Activated CD4-positive, alpha-beta T cell treated with anti-CD3 and anti-CD28 coated beads, Interleukin-2, amount 50 U/mL, for 4 hours (primary cell): ENCODE measurements around the gene SNX32.

Source experiments
- DNase-seq, 2 experiments: peaks; one replicate each; pipeline ENCODE4 v3.0.0-alpha.2; 2020

SNX32 gene

DNA sequence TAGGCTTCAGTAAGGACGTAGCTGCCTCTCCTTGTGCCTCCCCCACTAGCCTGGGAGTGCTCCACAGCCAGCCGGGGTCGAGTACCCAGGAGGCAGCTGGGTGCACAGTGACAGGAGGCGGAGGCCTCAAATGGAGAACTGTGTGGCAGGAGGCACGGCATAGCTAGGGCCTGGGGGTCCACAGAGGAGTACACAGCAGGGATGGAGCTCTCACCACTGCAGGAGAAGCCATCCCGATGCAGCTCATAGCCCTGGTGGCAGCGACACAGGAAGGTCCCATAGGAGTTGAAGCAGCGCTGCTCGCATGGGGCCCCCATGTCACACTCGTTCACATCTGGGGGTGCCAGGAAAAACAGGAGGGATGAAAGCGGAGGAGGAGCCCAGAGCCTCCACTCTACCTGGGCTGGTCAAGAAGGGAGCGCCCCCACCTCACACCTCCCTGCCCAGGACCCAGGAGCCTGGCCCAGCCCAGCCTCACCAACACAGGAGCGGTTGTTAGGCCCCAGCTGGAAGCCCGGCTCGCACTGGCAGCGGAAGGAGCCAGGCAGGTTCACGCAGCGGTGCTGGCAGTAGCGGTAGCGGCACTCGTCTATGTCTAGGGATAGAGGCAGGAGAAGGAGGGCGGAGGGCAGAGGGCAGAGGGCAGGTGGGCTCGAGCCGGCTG, 36.0 kb downstream of the SNX32 start:
- no peak for DNase-seq

DNA sequence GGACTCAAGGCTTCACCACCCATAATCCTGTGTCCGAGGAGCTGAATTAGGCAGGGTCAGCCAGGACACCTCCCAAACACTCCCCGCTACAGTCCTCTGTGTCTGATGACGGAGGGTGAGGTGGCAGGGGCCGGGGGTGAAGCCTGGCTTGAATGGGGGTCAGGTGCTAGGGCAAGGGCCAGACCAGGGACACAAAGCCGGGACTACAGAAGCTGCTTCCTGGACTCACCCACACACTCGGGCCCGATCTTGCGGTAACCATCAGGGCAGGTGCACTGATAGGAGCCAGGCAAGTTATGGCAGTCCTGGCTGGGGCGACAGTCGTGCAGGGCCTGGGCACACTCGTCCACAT, 36.5 kb downstream of the SNX32 start:
- no peak for DNase-seq

DNA sequence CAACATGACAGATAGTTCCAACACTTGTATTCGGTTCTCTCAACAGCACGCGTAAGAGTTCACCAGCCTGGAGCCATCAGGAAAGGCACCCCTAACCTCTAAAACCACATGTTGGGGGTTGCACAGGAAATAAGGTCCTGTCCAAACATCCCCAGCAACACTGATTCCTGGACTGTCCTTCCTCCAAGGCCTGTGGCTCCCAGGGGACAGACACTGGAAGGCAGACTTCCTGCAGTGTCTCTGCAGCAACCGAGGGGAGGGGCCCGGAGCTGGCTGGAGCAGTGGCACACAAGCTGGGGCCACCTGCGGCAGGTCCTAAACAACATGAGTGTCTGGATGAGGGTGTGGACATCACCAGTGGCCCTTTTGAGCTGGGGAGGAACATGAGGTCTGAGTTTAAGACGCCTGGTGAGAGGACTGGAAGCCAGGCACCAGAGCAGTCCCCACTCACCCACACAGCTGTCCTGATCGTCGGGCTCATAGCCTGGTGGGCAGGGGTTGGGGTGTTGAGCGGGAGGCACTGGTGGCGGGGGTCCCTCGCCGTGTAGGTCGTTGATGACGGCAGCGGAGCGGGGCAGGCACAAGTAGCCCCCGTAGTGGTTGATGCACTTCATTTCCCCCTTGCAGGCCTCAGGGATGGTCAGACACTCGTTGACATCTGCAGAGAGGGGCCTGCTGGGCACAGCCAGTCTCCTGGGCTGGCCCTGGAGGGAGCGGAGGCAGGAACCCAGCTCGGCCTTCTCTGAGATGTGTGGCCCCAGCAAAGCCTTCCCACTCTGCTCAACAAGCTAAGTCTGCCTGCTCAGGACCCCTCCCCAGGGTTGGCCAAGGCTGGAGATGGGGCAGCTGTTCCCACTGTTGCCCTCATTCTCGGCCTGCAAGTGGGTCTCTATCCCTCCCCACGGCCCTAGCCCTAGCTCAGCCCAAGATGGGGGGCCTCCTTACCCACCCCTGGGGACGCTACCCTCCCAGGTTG, 37.2 kb downstream of the SNX32 start:
- no peak for DNase-seq

DNA sequence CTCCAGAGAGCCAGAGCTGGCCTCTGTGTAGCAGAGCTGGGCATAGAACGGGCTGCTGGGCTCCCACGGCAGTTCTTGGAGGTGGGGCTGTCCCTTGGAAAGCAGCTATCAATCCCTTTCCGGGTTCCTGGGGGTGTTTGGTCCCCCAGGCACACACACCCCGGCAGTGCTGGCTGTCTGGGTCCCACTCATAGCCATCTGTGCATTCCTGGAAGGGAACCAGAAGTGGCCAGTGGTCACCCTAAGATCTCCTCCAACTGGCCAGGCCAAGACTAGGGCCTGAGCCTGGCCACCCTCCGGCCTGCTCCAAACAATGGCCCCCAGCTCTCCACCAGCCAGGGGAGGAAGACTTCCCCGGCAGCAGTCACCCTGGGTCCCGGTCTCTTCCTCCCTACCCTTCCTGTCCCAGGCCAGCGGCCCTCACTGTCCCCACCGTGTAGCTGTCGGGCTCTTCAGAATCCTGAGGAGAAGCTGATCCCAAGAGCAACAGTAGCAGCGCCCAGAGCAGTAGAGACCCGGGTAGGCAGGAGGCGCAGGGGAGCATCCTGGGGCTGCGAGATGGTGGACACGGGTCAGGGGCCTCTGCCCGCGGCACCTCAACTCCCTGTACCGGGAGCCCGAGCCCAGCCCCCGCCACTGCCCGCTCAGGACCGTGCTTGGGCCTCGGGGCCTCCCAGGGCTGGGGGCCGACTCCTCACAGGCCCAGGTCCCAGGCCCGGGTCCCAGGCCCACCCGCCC, 38.2 kb downstream of the SNX32 start:
- no peak for DNase-seq

DNA sequence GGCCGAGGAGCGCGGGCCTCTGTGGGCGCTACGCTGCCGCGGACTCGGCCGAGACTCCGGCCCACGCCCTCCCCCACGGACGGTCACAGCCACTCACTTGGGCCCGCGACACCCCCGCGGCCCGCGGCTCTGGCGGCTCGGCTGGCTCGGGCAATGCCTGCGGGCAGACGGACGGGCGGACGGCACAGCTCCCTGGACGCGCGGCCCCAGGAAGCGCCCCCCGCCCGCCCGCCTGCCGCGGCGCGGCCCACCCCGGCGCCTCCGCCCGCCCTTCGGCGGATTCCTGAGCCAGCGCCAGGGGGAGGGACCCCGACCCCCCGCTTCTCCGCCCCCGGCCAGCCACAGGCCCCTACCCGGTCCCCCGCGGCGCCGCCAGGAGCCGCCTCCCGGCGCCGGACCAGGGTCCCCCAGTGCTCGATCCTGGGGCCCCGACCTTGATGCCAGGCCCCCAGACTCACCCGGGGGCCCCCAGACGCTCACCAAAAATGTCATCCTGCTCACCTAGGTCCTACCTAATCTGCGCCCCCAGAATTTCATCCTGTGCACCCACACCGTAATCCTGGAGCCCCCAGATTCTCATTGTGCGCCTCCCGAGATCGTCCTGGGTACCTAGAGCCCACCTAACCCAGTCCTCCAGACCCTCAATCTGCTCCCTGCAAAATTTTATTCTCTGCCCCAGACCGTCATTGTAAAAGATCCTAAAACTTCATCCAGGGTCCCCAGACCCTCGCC, 39.0 kb downstream of the SNX32 start, which contains the start of gene EFEMP2:
Gene EFEMP2, minus strand, starts transcription at position 215 of the 732 bp plus-strand sequence. CDS start 446 bp downstream, outside the sequence.
- DNase-seq, result no peak

DNA sequence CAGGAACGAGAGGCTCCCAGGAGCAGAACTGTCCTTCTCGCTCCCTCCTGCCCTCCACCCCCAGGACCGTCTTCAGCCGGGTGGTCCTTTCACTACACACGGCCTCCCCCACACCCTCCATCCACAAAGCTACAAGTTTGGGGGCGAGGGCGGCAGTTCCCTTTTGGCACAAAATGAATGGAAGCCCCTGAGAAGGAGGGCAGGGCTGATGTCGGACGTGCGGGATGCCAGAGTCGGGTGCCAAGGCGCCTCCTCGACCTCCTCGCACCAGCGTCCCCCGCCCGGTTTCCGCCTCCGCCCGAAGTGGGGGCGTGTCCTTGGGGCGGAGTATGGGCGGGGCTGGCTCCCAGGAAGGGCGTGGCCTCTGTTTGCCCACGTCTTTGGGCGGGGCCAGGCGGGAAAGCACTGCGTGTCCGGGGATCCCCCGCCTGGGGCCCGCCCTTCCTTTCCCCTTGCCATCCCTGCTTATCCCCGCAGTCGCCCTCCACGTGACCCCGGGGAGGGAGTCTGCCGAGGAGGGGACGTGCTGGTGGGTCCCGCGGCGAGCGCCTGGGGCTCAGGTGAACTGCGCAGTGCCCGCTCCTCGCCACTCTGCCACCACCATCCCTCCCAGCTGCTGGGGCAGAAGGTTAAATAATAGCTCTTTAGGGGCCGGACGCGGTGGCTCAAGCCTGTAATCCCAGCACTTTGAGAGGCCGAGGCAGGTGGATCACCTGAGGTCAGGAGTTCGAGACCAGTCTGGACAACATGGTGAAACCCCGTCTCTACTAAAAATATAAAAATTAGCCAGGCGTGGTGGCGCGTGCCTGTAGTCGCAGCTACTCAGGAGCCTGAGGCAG, 39.8 kb downstream of the SNX32 start:
- DNase-seq, result peak; percentile 92 to 95

DNA sequence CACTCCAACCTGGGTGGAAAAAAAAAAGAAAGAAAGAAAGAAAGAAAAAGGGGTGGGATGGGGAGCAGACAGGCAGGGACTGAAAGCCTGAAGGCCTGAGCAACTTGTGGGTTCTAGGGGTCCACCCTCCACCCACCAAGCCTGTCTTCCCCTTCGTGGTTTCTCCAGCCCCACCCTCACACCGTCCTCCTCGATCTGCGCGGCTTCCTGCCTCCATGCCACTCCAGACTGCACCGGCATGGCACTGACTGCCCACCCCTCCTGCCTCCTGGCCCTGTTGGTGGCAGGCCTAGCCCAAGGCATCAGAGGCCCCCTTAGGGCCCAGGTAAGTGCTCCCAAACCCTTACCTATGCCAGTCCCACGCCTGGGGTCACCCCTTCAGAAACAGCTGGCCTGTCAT, 45.9 kb downstream of the SNX32 start, which contains the start of gene CTSW:
Gene CTSW, plus strand, starts transcription at position 221 of the 400 bp plus-strand sequence. Its CDS starts 18 bp downstream, at position 239.
- DNase-seq, result no peak

DNA sequence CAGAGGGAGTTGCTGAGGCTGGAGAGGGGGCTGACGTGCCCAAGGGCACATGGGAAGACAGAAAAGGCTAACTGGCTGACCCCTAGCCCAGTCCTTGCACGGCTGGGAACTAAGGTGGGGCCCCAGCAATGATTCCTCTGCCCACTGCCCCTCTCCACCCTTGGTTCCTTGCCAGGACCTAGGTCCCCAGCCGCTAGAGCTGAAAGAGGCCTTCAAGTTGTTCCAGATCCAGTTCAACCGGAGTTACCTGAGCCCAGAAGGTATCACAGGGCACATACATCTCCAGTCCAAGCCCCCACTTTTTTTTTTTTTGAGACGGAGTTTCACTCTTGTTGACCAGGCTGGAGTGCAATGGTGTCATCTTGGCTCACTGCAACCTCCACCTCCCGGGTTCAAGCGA, 46.3 kb downstream of the SNX32 start:
- no peak for DNase-seq

DNA sequence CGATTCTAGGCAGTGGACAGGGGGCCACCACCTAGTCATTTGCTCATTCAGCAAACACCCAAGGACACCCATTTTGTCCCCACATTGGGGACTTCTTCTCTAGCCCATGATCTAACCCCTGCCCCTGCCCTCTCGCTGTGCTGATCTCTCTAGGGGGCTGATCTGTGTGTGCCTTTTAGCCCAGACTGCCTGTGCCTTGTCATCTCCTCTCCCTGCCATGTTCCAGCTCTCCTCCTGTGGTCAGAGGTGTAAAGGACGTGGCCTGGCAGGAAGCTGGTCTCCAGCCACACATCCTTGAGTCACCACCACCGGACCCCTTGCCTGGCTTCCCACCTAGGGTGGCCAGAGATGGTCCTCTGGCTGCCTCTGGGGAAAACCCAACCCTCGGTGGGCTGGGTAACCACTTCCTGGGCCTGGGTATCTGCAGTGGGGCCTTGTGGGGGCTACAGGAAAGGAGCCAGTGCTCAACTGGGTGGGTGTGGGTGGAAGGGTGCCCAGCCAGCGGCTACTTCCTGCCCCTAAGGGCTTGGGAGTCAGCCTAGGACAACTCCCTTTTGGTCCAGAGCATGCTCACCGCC, 47.2 kb downstream of the SNX32 start:
- no peak for DNase-seq

DNA sequence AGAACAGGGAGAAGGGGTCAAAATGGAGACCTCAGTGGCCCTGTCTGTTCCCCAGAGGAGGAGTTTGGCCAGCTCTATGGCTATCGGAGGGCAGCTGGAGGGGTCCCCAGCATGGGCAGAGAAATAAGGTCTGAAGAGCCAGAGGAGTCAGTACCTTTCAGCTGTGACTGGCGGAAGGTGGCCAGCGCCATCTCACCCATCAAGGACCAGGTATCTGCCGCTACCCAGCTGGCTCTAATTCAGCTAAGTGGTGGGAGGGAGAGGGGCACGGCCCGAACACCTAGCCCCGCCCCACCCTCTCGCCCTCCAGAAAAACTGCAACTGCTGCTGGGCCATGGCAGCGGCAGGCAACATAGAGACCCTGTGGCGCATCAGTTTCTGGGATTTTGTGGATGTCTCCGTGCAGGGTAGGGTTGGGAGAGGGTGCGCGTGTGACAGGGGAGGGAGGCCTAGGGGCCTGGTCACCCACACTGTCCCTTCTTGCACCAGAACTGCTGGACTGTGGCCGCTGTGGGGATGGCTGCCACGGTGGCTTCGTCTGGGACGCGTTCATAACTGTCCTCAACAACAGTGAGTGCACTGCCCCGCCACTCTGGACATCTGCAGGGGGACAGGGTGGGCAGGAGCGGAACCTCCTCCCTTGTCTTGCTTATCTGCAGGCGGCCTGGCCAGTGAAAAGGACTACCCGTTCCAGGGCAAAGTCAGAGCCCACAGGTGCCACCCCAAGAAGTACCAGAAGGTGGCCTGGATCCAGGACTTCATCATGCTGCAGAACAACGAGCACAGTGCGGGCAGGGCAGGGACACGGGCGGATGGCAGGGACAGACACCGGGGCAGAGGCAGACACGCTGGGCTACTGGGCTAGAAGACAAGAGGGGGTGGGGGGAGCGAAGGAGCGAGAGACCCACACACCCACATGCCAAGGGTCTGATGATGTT, 48.6 kb downstream of the SNX32 start:
- no peak for DNase-seq

DNA sequence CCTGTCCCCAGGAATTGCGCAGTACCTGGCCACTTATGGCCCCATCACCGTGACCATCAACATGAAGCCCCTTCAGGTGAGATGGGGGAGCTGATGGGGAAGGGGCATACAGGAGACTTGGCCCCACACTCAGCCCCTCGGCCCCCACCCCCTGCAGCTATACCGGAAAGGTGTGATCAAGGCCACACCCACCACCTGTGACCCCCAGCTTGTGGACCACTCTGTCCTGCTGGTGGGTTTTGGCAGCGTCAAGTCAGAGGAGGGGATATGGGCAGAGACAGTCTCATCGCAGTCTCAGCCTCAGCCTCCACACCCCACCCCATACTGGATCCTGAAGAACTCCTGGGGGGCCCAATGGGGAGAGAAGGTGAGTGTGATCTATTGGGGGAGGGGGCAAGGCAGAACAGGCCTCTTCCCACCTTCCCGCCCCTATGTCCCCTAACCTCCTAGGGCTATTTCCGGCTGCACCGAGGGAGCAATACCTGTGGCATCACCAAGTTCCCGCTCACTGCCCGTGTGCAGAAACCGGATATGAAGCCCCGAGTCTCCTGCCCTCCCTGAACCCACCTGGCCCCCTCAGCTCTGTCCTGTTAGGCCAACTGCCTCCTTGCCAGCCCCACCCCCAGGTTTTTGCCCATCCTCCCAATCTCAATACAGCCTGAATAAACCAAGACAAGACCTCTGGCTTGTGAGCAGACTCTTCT, 49.4 kb downstream of the SNX32 start:
- DNase-seq, result no peak

DNA sequence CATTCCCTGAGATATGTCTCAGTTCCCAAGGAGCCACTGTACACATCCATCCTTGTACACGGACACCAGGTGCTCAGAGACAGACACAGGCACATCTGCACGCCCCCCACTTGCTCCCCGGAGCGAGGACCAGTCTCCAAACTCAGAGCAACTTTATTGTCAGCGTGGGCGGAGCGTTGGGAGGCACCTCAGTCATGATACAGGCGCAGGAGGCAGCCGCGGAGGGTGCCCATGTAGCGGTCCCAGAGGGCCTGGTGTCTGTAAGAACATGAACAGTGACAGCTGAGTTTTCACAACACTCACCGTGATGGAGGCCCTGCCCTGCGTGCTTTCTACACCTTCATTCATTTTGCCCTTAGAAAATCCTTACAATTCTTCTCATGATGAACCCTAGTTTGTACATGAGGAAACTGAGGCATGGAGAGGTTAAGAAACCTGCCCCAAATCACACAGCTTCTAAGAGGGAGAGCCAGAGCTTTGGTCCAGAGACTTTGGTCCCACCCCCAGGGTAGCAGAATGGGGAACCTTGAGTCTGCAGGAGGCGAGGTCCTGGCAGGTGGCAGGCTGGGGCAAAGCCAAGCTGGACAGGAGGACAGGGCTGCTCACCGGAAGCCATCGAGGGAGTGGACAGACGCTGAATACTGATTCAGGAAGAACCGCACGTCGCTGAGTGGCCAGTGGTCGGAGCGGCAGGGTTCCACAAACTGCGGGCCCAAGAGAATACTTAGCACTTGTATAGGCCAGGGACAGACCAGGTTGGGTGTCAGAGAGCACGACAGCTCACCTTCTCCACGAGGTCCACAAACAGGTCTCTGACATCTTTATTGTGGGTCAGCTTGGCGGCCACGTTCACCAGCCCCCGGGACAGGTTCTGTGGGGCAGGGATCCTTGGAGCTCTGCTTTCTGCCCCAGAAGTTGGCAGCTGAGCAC, 50.3 kb downstream of the SNX32 start:
- DNase-seq, result no peak

DNA sequence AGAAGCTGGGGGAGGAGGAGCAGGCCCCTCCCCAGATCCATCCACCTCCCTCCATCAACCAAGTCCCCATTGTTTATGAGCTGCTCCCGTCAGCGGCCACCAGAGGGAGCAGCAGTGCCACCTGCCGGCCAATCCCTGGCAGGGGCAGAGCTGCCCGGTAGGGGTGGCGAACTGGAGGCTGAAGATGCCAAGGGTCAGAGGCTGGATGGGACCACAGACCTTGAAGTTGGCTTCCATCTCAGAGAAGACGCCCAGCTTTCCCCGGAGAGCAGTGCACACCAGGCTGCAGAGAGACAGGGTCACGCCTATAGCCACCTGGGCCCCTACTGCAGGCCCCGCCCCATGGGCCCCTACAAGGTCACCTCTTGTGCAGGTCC, 50.9 kb downstream of the SNX32 start:
- peak; percentile 75 to 76 for DNase-seq

DNA sequence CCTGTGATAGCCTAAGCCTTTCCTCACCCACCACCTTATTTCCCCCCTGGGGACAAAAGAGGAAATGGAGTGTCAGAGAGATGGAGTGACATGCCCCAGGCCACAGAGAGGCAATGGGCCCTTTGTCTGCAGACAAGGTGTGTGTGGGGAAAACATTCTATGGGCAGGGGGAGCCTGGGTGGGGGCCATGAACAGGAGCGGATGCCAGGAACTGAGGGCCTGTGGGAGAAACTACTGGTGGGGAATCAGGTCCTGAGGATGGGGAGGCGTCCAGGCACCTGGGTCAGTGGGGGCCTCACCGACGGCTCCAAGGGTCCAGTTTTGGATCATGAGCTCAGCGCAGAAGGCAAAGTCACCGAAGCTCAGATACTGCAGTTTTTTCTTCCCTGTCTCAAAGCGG, 51.5 kb downstream of the SNX32 start:
- no peak for DNase-seq

DNA sequence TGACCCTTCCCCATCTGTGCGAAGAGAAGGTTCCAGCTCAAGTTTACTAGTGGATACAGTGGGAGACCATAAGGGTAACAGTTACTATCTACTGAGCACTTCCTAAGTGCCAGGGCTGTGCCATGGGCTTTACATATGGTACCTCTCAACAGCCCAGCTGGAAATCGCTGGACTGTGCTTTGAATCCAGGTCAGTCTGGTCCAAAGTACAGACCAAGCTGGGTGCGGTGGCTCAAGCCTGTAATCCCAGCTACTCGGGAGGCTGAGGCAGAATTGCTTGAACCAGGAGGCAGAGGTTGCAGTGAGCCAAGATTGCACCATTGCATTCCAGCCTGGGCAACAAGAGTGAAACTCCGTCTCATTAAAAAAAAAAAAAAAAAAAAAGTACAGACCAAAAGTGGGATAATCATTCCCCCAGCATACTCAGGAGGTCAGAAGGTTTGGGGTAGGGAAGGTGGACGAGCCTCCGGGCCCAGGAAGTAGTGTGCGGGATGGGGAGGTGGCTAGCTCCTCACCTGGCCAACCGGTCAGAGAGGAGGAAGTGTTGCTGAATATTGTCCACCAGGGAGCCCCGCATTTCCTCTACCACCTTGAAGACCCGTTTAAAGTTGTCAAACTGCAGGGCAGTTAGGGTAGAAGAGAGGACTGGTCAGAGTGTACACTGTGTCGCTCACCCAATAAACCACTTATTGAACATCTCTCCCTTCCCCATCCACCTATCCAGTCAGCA, 52.2 kb downstream of the SNX32 start:
- DNase-seq, result no peak

DNA sequence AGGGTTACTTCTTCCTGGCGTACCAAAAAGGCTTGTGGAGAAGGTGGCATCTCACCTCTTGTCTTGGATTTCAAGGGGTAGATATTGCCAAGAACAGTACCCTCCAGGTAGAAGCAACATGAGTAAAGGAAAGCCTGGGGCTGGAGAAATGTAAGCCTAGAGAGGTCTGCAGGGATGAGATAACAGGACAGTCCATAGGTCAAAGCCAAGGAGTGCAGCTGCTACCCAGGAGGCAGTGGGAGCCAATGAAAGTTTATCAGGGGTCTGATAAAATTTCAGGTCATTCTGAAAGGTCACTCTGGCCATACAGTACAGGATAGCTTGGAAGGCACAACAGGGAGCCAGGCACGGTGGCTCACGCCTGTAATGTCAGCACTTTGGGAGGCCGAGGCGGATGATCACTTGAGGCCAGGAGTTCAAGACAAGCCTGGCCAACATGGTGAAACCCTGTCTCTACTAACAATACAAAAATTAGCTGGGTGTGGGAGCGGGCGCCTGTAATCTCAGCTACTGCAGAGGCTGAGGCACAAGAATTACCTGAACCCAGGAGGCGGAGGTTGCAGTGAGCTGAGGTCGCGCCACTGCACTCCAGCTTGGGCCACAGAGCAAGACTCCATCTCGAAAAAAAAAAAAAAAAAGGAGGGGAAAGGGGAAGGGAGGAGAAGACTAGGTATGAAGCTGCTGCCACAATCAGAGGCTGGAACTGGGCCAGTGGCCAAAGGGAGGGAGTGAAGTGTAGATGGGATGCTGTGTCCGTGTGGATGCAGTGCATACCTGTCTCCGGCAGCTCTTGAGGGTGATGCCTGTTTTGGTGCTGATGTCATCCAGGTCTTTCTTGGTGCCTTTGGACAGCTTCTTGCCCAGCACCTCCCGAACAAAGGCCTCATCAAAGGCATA, 53.3 kb downstream of the SNX32 start:
- no peak for DNase-seq
